Nephron progenitor cell (in vitro differentiated cells): Measurements from ENCODE around the gene WDR86.

Experiments
- DNase-seq: peaks from one replicate; pipeline ENCODE4 v3.0.0; 2021
- H3K27ac Mint-ChIP-seq: 2 replicates; pipeline ENCODE4 v1.8.0; 2021; ENCODE audit warnings: mild to moderate bottlenecking, moderate library complexity, mixed read lengths
- H3K27me3 Mint-ChIP-seq: 2 replicates; pipeline ENCODE4 v1.8.0; 2021; ENCODE audit warnings: mild to moderate bottlenecking, low read depth, mixed read lengths; ENCODE audit not compliant: poor library complexity
- H3K36me3 Mint-ChIP-seq: 2 replicates; pipeline ENCODE4 v1.8.0; 2021; ENCODE audit warnings: low read depth, mixed read lengths
- H3K4me1 Mint-ChIP-seq: 2 replicates; pipeline ENCODE4 v1.8.0; 2021; ENCODE audit warnings: mixed read lengths
- H3K4me3 Mint-ChIP-seq: 2 replicates; pipeline ENCODE4 v1.8.0; 2021; ENCODE audit warnings: mild to moderate bottlenecking, moderate library complexity, mixed read lengths
- H3K9me3 Mint-ChIP-seq: 2 replicates; pipeline ENCODE4 v1.8.0; 2021; ENCODE audit warnings: mild to moderate bottlenecking, moderate library complexity, mixed read lengths
- CTCF ChIP-seq: fragments of 200-600 bp; sonication (generic); IDR thresholded peaks from 2 replicates; pipeline ENCODE4 v1.5.0; 2021; ENCODE audit warnings: antibody characterized with exemption

Gene WDR86

GRCh38 chr7:151351027-151351426, 58.8 kb downstream of the WDR86 start:
- H3K36me3 Mint-ChIP-seq: peaks cover 45% of the 10 kb centered on the region
- no peak overlapping the region for H3K4me3 Mint-ChIP-seq
- no peaks in the 10 kb centered on the region for H3K27me3 Mint-ChIP-seq
- DNase-seq: no peak
- H3K27ac Mint-ChIP-seq: no peak overlapping the region
- peaks cover 16% of the 10 kb centered on the region for H3K4me1 Mint-ChIP-seq
- no peaks in the 10 kb centered on the region for H3K9me3 Mint-ChIP-seq
- no peak for TF ChIP-seq CTCF

GRCh38 chr7:151349507-151349853, 60.4 kb downstream of the WDR86 start:
- TF ChIP-seq CTCF: no peak
- peak; percentile 30 for DNase-seq
- Mint-ChIP-seq H3K4me1 (peaks cover 16% of the 10 kb centered on the region), H3K4me3 (no peak overlapping the region), H3K9me3 (no peaks in the 10 kb centered on the region), H3K27me3 (no peaks in the 10 kb centered on the region), H3K36me3 (peaks cover 43% of the 10 kb centered on the region), H3K27ac (no peak overlapping the region)

GRCh38 chr7:151348970-151349369, 60.9 kb downstream of the WDR86 start:
- Mint-ChIP-seq H3K4me1 (peaks cover 16% of the 10 kb centered on the region), H3K9me3 (no peaks in the 10 kb centered on the region), H3K27me3 (no peaks in the 10 kb centered on the region), H3K27ac (no peak overlapping the region), H3K36me3 (peaks cover 38% of the 10 kb centered on the region), H3K4me3 (no peak overlapping the region)
- no peak for DNase-seq
- no peak for TF ChIP-seq CTCF

- no peak for DNase-seq
- no peak overlapping the region for H3K27ac Mint-ChIP-seq
- H3K4me1 Mint-ChIP-seq: peaks cover 27% of the 10 kb centered on the region
- H3K36me3 Mint-ChIP-seq: peaks cover 37% of the 10 kb centered on the region
- H3K4me3 Mint-ChIP-seq: no peak overlapping the region
- no peaks in the 10 kb centered on the region for H3K9me3 Mint-ChIP-seq
- no peak for TF ChIP-seq CTCF
- no peaks in the 10 kb centered on the region for H3K27me3 Mint-ChIP-seq
These were observed 62.6 kb downstream of the WDR86 start for GRCh38 chr7:151347200-151347599.

GRCh38 chr7:151346470-151346769, 63.4 kb downstream of the WDR86 start:
- Mint-ChIP-seq H3K27ac (no peak overlapping the region), H3K9me3 (no peaks in the 10 kb centered on the region), H3K4me1 (peaks cover 29% of the 10 kb centered on the region), H3K4me3 (no peak overlapping the region), H3K36me3 (peaks cover 31% of the 10 kb centered on the region), H3K27me3 (no peaks in the 10 kb centered on the region)
- no peak for DNase-seq
- TF ChIP-seq CTCF: no peak

- no peaks in the 10 kb centered on the region for H3K9me3 Mint-ChIP-seq
- no peak for TF ChIP-seq CTCF
- no peak overlapping the region for H3K27ac Mint-ChIP-seq
- H3K27me3 Mint-ChIP-seq: peaks cover 2% of the 10 kb centered on the region
- peaks cover 31% of the 10 kb centered on the region for H3K36me3 Mint-ChIP-seq
- DNase-seq: no peak
- no peak overlapping the region for H3K4me3 Mint-ChIP-seq
- H3K4me1 Mint-ChIP-seq: peaks cover 29% of the 10 kb centered on the region
These were observed 64.0 kb downstream of the WDR86 start for GRCh38 chr7:151345576-151346469.
